SK-N-MC (cell line): ENCODE measurements around the gene MSH5.

Experiments
- EZH2 ChIP-seq: fragments of 200-600 bp; sonication (generic); IDR thresholded peaks from one replicate; pipeline ENCODE4 v1.6.1; 2017; ENCODE audit warnings: antibody characterized with exemption
- POLR2AphosphoS5 ChIP-seq: IDR thresholded peaks from 2 replicates; pipeline ENCODE4 v1.6.1; 2012; ENCODE audit warnings: mild to moderate bottlenecking, low read depth, low read length, borderline replicate concordance

GRCh38 chr6:31780507-31781243, 40.9 kb downstream of the MSH5 start:
- no peak for TF ChIP-seq EZH2
- TF ChIP-seq POLR2AphosphoS5 = no peak
